Measurements from ENCODE around the gene RPL28.

RPL28 gene

GRCh38 chr19:55385724-55386492, at the start of gene RPL28:
TSS of gene RPL28 (plus strand) at chr19:55385932. CDS start at chr19:55386358, 426 bp downstream.
- peak; percentile 98 for DNase-seq (ENCODE audit: low spot score)

- DNase-seq (ENCODE audit: low spot score): no peak
Observed at GRCh38 chr19:55336101-55336500, 49.6 kb upstream of the RPL28 start.

DNA sequence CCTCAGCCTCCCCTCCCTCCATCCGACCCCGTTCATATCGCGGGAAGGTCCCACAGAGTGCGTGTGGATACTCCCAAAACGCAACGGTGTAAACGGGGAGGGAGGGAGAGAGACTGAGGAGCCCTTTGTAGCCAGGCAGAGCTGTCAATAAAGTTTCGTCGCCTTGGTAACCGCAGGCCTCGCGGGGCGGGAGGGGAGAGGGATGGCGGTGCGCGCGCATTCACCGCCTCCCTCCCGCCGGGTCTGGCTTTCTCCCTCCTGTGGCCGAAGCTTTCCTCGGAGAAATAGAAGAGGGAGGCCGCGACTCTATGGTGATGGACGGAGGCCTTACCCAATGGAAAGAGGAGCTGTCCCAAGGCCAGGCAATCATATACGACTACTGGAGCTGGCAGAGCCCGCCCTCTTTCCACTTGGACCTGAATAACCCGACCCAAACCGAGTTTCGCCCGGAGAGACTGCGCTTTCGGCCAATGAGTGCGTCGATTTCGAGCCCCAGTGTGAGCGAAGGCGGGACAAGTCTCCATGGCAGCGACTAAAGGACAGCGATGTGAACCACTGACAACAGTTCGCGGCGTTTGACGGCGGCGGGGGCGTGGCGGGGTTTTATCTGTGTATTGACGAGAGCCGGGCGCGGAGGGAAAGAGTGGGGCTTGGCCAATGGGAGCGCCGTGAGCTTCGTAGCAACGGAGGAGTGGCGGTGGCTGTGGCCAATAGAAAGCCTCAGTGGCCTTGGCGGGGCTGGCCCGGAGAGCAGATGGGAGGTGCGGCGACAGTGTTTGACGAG, 46.4 kb upstream of the RPL28 start, which contains the start of gene KMT5C:
TSS of gene KMT5C (plus strand) at position 772 of the 784 bp plus-strand sequence. CDS start 2,061 bp downstream, outside the sequence.
- DNase-seq (ENCODE audit: low spot score): peak; percentile 100

DNA sequence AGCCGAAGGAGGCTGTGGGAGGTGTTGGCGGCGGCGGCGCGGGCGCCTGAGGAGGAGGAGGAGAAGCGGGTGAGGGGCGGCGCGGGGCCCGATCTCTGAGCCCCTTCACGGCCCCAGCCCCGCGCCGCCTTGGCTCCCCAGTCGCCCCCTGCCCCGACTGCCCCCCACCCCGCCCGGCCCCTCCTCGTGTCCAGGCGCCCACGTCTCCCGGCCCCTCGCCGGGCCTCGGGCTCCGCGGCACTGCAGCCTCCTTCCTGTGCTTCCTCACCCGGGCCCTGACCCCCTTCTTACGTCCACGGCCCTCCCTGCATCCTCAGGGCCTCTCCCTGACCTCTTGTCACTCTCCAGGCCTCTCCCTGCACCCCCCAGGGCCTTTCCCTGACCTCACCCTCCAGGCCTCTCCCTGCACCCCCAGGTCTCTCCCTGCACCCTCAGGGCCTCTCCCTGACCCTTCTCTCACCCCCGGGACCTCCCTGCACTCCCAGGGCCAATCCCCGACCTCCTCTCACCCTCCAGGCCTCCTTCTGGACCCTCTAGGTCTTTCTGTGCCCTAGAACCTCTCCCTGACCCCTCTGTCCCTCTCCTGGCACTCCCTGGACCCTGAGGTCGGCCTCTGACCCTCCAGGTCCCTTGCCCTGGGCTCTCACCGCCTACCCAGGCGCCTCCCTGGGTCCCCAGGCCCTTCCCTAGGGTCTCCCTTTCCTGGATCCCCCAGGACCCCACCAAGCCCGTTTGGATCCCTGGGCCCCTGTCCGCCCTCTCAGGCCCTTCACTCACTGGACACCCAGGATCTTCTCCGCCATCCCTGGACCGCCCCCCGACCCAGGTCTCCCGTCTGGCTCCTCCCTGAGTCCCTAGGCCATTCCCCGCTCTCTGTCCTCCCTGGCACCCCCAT, 45.6 kb upstream of the RPL28 start:
- DNase-seq (ENCODE audit: low spot score): no peak

GRCh38 chr19:55340784-55341147, 45.0 kb upstream of the RPL28 start:
- DNase-seq (ENCODE audit: low spot score): no peak

GRCh38 chr19:55341171-55341588, 44.6 kb upstream of the RPL28 start:
- DNase-seq (ENCODE audit: low spot score): peak; percentile 77

GRCh38 chr19:55341595-55342531, 43.9 kb upstream of the RPL28 start:
- no peak for DNase-seq (ENCODE audit: low spot score)

DNA sequence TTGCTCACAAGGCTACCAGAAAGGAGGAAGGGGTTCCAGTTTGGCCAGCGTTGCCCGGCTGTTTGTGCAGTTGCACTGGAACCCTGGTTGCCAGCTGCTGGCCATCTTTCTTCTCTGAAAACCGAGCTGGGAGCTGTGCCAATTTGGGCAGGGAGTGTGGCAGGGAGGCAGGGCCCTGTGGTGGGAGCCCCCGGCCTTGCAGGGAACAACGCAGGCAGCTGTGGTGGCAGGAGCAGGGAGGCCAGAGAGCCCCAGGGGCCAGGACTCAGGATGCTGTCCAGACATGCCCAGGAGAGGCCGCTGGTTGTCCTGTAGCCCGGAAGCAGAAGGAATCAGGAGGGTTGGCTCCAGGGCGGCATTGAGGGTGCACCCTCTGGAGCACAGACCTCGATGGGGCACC, 41.3 kb upstream of the RPL28 start:
- no peak for DNase-seq (ENCODE audit: low spot score)

DNA sequence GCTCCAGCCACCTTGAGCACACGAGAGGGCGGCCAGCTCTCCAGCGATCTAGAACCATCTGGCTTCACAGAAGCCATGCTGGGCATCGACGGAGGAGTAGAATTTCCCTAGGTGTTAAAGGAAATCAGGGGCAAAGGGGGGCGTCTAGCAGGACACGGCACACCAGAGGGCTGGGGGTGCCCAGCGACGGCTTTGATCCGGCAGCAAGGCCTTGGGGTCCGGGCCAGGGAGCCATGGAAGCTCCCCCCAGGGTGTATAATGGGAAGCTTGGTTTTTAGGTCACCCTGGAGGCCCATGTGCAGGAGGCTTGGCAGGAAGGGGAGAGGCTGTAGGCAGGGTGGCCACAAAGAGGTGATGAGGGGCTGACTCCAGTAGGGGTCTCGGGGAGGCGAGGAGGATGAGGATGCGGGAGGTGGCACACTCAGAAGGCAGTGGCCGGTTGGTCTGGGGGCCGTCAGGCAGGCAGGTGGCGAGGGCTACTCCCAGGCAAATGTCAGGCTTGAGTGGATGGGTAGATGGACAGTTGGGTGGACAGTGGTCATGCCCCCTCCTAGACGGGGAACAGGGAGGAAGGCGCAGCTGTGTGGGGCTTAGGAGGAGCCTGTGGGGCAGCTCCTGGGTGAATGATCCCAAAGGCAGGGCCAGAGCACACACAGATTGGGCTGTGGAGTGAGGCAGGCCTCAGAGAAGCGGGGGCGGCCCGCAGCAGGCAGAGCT, 40.5 kb upstream of the RPL28 start:
- DNase-seq (ENCODE audit: low spot score): no peak

DNA sequence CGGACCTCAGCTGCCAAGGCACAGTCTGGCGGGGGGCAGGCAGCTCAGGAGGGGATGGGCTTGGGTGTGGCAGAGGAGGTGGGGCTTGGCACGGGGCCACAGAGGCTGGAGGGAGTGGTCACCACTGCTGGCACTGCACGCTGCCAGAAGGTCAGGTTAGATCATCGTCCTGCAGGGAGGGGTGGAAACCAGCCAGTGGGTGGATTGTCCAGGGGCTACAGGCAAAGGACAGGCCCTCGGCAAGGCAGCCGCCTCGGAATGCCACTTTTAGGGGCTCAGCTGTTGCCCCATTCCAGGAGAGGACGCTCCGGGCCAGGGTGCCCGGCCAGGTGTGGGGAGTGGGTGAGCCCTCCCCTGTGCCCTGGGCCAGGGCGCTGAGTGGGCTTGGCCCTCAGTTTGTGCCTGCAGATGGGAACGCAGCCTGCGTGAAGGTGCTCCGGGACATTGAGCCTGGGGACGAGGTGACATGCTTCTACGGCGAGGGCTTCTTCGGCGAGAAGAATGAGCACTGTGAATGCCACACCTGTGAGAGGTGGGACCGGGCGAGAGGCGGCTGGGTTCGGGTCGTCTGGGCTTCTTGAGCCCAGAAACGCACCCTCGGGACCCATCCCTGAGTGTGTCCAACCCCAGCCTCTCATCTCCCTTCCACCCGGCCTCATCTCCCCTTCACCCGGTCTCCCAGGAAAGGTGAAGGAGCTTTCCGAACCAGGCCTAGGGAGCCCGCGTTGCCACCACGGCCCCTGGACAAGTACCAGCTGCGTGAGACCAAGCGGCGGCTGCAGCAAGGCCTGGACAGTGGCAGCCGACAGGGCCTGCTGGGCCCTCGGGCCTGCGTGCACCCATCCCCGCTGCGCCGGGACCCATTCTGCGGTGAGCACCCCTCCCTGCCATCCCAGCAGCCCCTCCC, 39.7 kb upstream of the RPL28 start:
- DNase-seq (ENCODE audit: low spot score): peak; percentile 82

- DNase-seq (ENCODE audit: low spot score): no peak
Observed at GRCh38 chr19:55346725-55347441, 38.8 kb upstream of the RPL28 start.

- no peak for DNase-seq (ENCODE audit: low spot score)
Observed at GRCh38 chr19:55347442-55348009, 38.2 kb upstream of the RPL28 start.

DNA sequence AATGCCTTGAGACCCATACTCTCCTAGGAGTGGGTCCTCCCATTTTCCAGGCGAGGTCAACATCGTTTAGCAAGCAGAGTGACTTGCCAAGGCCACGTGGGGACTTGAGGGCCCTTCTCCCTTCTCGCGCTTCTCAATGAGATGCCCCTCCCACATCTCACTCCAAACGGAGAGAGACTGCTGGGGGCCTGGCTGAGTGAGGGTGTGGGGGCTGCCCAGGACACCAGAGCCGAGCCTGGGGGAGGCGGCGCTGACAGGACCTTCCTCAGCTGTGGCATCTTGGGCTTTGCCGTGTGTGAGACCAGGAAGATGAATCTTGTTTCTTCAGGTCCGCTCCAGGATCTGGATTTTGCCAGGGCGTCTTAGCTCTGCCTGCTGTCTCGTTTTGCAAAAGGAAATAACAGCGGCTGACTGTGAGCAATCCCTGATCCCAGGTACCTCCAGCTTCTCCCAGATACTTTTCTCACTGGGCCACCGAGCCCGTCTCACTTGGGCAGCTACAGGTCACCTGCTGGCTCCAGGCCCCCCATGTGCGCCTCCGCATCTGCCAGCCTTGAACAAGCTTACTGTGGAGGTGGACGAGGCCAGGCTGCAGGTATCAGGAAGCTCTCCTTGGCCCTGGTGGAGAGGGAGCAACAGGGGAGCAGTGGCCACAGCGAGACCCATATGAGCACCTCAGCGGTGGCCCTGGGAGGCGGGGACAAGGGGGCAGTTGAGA, 37.3 kb upstream of the RPL28 start:
- no peak for DNase-seq (ENCODE audit: low spot score)

GRCh38 chr19:55350620-55351315, 35.0 kb upstream of the RPL28 start:
- DNase-seq (ENCODE audit: low spot score): no peak

GRCh38 chr19:55352040-55352439, 33.7 kb upstream of the RPL28 start:
- DNase-seq (ENCODE audit: low spot score): peak; percentile 90

DNA sequence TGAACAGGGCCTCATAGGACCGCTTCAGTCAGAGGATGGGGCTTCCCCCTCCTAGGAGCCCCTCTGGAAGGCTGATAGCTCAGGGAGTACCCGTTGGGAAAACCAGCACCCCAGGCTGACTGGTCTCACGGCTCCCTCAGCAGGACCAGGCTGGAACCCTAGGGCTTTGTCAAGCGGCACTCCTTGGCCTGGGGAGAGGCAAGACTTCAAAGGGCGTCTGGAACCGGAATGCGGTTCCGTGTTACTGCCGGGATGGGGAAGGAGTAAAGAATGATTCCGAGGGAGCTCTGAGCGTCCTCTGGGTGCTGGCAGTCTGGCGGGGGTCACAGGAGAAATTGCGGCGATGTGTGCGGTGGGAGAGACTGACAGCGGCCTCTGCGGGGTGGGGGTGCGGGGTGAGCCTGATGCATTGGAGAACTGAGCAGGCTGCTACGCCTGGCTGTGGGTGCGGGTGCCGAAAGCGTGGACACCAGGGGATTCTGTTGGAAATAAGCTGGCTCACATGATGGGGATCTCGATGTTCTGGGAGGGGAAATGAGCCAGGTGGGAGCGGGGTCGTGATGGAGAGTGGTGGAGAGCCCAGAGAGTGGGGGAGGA, 33.1 kb upstream of the RPL28 start:
- peak; percentile 64 for DNase-seq (ENCODE audit: low spot score)

All from SW480 (cell line).